Activated CD4-positive, alpha-beta T cell treated with anti-CD3 and anti-CD28 coated beads for 4 hours (primary cell): Measurements from ENCODE around the gene PCGF6.

Experiments
- DNase-seq, 2 donors: peaks; one replicate each; pipeline ENCODE4 v3.0.0-alpha.2; 2020

PCGF6 gene

GRCh38 chr10:103254538-103255325 lies 96.2 kb downstream of the PCGF6 start:
- DNase-seq, result no peak

GRCh38 chr10:103254113-103254512 lies 96.8 kb downstream of the PCGF6 start:
- DNase-seq, result no peak
